Gastroesophageal sphincter (tissue), 3 donors: ENCODE results near the gene WDR49.

Source experiments
- POLR2AphosphoS5 ChIP-seq: sonication (generic); formaldehyde crosslinking; IDR thresholded peaks from one replicate; pipeline ENCODE4 v1.6.1; 2017; ENCODE audit warnings: antibody characterized with exemption
- TF ChIP-seq, protein P1 (sequence below), 4 experiments: fragments of 200-600 bp in 2 of 4; fragments of 450-650 bp in 2 of 4; sonication (generic) in 1 of 4; IDR thresholded peaks; one replicate each; pipeline ENCODE4 v1.5.1; 2017 to 2019; ENCODE audit warnings: antibody characterized with exemption in 4 of 4, mild to moderate bottlenecking in 2 of 4, moderate library complexity in 2 of 4

DNA sequence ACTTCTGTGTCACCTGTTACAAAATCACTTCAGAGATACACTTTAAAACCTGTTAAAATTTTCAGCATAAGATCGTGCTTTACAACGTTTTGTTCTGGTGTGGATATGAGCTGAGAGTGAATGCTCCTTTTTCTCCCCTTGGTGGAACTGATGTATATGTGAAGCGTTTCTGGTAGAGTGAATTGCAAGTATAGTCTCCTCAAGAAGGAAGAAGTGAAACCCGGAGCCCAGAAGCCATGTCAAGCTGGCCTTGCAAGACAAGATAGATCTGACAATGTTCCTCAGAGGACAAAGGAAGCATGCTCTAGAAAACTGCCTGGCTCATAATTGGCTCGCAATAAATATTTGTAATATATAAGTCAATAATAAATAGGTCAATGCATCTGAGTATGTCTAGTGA is 203.5 kb downstream of the WDR49 start:
- TF ChIP-seq POLR2AphosphoS5 = no peak
- TF ChIP-seq, protein P1, sequence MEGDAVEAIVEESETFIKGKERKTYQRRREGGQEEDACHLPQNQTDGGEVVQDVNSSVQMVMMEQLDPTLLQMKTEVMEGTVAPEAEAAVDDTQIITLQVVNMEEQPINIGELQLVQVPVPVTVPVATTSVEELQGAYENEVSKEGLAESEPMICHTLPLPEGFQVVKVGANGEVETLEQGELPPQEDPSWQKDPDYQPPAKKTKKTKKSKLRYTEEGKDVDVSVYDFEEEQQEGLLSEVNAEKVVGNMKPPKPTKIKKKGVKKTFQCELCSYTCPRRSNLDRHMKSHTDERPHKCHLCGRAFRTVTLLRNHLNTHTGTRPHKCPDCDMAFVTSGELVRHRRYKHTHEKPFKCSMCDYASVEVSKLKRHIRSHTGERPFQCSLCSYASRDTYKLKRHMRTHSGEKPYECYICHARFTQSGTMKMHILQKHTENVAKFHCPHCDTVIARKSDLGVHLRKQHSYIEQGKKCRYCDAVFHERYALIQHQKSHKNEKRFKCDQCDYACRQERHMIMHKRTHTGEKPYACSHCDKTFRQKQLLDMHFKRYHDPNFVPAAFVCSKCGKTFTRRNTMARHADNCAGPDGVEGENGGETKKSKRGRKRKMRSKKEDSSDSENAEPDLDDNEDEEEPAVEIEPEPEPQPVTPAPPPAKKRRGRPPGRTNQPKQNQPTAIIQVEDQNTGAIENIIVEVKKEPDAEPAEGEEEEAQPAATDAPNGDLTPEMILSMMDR (IDR thresholded peaks at IDR 0.05) = no peak
